Measurements from ENCODE around the gene ASB5. TPM values are rescaled to one million over a fixed set of nuclear protein-coding genes. Genes with fewer than 3 reads are reported as not detected.
"Not testable (repeated sequence)": the region's sequence is repeated elsewhere in the genome, so short reads cannot be mapped to it uniquely, and the experiment has no call there.

The ASB5 gene
- polyA plus RNA-seq, 1 experiment = 0.63 TPM

DNA sequence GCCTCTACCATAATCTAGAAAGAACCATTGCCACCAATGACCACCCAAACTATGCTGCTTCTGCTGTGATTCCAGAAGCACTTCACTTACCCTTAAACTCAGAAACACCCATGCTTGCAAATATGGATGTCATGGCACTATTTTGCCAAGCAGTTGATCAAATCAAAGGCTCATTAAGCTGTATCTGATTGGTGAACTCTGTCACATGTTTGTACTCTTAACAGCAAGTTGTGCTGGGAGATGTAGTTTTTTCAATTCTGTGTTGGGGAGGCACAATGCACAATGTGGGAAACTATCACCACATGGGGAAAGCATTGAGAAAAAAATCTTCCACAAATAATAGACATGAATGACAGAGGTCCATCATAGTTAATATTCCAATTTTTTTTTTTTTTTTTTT lies 31.5 kb upstream of the ASB5 start:
- POLR2A ChIA-PET = no interaction called here
- CTCF ChIA-PET = no interaction called here
- no peak for TF ChIP-seq CTCF (IDR thresholded peaks at IDR 0.05; ENCODE audit: low read depth, low read length)

DNA sequence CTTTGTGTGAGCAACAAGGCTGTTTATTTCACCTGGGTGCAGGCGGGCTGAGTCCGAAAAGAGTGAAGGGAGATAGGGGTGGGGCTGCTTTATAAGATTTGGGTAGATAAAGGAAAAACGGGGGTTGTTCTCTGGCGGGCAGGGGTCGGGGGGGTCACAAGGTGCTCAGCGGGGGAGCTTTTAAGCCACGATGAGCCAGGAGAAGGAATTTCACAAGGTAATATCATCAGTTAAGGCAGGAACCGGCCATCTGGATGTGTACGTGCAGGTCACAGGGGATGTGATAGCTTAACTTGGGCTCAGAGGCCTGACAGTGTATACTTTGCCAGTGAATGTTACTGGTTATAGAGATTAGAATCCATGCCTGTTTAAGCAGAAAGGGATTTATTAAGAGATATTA lies 31.0 kb upstream of the ASB5 start:
- CTCF ChIA-PET = no interaction called here

More for the DNA sequence above, 31.5 kb upstream of the ASB5 start:
- Histone ChIP-seq H3K27ac (ENCODE audit: low read depth, low read length) (no peak overlapping the region), H3K9me3 (ENCODE audit: control insufficient read depth, insufficient read depth, low read length) (no peaks in the 10 kb centered on the region), H3K27me3 (ENCODE audit: control insufficient read depth, insufficient read depth, low read length) (no peaks in the 10 kb centered on the region), H3K4me3 (ENCODE audit: low read depth, low read length) (no peak overlapping the region)
- DNase-seq (ENCODE audit: low read depth, low spot score) = no peak

DNA sequence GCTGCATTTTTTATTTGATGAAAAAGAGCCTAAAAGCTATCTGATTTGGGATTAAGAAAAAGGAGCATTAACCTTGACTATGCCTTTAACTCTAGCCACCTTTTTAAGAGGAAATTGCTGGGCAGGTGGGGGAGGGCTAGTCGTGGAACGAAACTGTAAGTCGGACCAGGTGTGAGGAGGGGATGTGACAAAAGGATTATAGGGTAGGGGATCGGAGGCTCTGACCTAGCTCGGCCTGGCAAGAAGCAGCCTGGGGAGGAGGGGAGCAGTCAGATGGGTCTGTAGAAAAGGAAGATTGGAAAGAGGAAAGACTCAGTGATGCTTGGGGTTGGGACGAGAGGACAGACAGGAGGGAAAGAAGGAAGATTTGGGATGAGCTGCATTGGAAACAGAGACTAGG lies 29.6 kb upstream of the ASB5 start:
- no peak overlapping the region for H3K4me3 ChIP-seq (ENCODE audit: low read depth, low read length)
- H3K27ac ChIP-seq (ENCODE audit: low read depth, low read length) = no peak overlapping the region
- ChIA-PET CTCF (no interaction called here), POLR2A (no interaction called here)
- no peaks in the 10 kb centered on the region for H3K9me3 ChIP-seq (ENCODE audit: control insufficient read depth, insufficient read depth, low read length)
- TF ChIP-seq CTCF (IDR thresholded peaks at IDR 0.05; ENCODE audit: low read depth, low read length) = no peak
- no peak for DNase-seq (ENCODE audit: low read depth, low spot score)
- no peaks in the 10 kb centered on the region for H3K27me3 ChIP-seq (ENCODE audit: control insufficient read depth, insufficient read depth, low read length)

More for the DNA sequence above, 31.0 kb upstream of the ASB5 start:
- no peak overlapping the region for H3K27ac ChIP-seq (ENCODE audit: low read depth, low read length)
- no peak overlapping the region for H3K4me3 ChIP-seq (ENCODE audit: low read depth, low read length)
- no peaks in the 10 kb centered on the region for H3K9me3 ChIP-seq (ENCODE audit: control insufficient read depth, insufficient read depth, low read length)
- no peak for DNase-seq (ENCODE audit: low read depth, low spot score)
- POLR2A ChIA-PET = no interaction called here
- no peaks in the 10 kb centered on the region for H3K27me3 ChIP-seq (ENCODE audit: control insufficient read depth, insufficient read depth, low read length)
- no peak for TF ChIP-seq CTCF (IDR thresholded peaks at IDR 0.05; ENCODE audit: low read depth, low read length)

GRCh38 chr4:176295907-176296306 lies 26.9 kb upstream of the ASB5 start:
- H3K4me3 ChIP-seq (ENCODE audit: low read depth, low read length); POLR2A ChIA-PET; H3K27ac ChIP-seq (ENCODE audit: low read depth, low read length); H3K9me3 ChIP-seq (ENCODE audit: control insufficient read depth, insufficient read depth, low read length); H3K27me3 ChIP-seq (ENCODE audit: control insufficient read depth, insufficient read depth, low read length); CTCF ChIA-PET; DNase-seq (ENCODE audit: low read depth, low spot score): not testable (repeated sequence)

DNA sequence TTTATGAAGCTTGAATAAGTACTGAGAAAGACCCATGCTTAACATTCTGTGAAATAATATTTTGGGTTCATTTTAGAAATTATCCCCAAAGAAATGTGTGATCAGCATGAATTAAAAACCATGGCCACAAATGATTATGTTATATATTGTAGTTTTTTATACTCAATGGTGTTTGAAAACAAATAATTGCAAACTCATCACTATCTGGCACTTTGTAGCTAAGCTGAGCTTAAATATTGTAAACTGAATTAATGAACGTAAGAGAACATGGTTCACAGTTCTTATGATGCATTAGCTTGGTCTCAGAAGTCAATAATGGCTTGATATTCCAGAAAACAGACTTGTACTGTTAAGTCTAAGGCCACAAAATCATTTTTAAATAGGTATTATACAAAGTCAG lies 24.6 kb upstream of the ASB5 start:
- no peak for DNase-seq (ENCODE audit: low read depth, low spot score)
- TF ChIP-seq CTCF (IDR thresholded peaks at IDR 0.05; ENCODE audit: low read depth, low read length) = no peak
- Histone ChIP-seq H3K27ac (ENCODE audit: low read depth, low read length) (no peak overlapping the region), H3K27me3 (ENCODE audit: control insufficient read depth, insufficient read depth, low read length) (no peaks in the 10 kb centered on the region), H3K4me3 (ENCODE audit: low read depth, low read length) (no peak overlapping the region), H3K9me3 (ENCODE audit: control insufficient read depth, insufficient read depth, low read length) (no peaks in the 10 kb centered on the region)
- ChIA-PET POLR2A (no interaction called here), CTCF (interaction anchor here (0.7 to 1.7 kb wide), 2 partner anchors 9 to 16 kb away, joined by 3 to 8 read pairs; no protein-coding TSS in a partner anchor)

DNA sequence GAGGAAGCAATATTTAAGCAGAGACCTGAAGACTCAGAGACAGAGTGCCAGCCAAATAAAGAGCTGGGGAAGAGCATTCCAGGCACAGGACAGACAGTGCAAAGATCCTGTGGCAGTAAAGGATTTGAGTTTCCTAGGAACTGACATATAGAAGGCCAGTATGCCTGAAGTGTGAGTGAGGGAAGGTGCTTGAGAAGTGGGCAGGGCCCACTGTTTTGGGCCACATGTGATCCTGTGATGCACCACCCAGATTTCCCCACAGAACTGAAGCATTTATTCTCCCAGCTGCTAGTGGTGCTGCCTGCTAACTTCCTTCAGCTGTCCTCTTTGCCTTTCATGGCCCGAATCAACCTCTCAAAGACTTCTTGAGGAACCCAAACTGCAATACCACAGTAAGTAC lies 23.9 kb upstream of the ASB5 start:
- Histone ChIP-seq H3K9me3 (ENCODE audit: control insufficient read depth, insufficient read depth, low read length) (no peaks in the 10 kb centered on the region), H3K27me3 (ENCODE audit: control insufficient read depth, insufficient read depth, low read length) (no peaks in the 10 kb centered on the region), H3K27ac (ENCODE audit: low read depth, low read length) (no peak overlapping the region), H3K4me3 (ENCODE audit: low read depth, low read length) (no peak overlapping the region)
- DNase-seq (ENCODE audit: low read depth, low spot score) = no peak
- ChIA-PET POLR2A (no interaction called here), CTCF (interaction anchor here (1.0 to 1.7 kb wide), 2 partner anchors 16 kb away, joined by 3 to 8 read pairs; no protein-coding TSS in a partner anchor)
- TF ChIP-seq CTCF (IDR thresholded peaks at IDR 0.05; ENCODE audit: low read depth, low read length) = no peak
